Osteocyte (in vitro differentiated cells): ENCODE results near the gene HMCN2. TPM values are rescaled to one million over a fixed set of nuclear protein-coding genes. Genes with fewer than 3 reads are reported as not detected.

Source experiments
- DNase-seq: peaks from one replicate; pipeline ENCODE4 v3.0.0; 2021; ENCODE audit warnings: mixed read lengths; ENCODE audit not compliant: unreplicated experiment; ENCODE audit errors: extremely low spot score
- H3K27ac Mint-ChIP-seq: one replicate; pipeline ENCODE4 v1.8.0; 2021; ENCODE audit warnings: mild to moderate bottlenecking, mixed read lengths; ENCODE audit not compliant: unreplicated experiment
- H3K27me3 Mint-ChIP-seq: one replicate; pipeline ENCODE4 v1.8.0; 2021; ENCODE audit warnings: mixed read lengths; ENCODE audit not compliant: unreplicated experiment
- H3K36me3 Mint-ChIP-seq: one replicate; pipeline ENCODE4 v1.8.0; 2021; ENCODE audit warnings: mixed read lengths; ENCODE audit not compliant: unreplicated experiment
- H3K4me1 Mint-ChIP-seq: one replicate; pipeline ENCODE4 v1.8.0; 2021; ENCODE audit warnings: mixed read lengths; ENCODE audit not compliant: unreplicated experiment
- H3K4me3 Mint-ChIP-seq: one replicate; pipeline ENCODE4 v1.8.0; 2021; ENCODE audit warnings: mild to moderate bottlenecking, moderate library complexity, mixed read lengths; ENCODE audit not compliant: unreplicated experiment
- H3K9me3 Mint-ChIP-seq: one replicate; pipeline ENCODE4 v1.8.0; 2021; ENCODE audit warnings: mixed read lengths; ENCODE audit not compliant: unreplicated experiment
- CTCF ChIP-seq: fragments of 200-600 bp; sonication (generic); IDR thresholded peaks from 2 replicates; pipeline ENCODE4 v1.5.0; 2021; ENCODE audit warnings: antibody characterized with exemption, mild to moderate bottlenecking, moderate library complexity
- total RNA-seq: library from RNA; stranded (reverse); gene quantifications from 2 replicates; pipeline ENCODE4 v1.2.1, GENCODE V29; 2021

The HMCN2 gene
- total RNA-seq, 1 donor from 2014 or later, result 0.05 TPM

GRCh38 chr9:130370226-130370625 is 104.7 kb downstream of the HMCN2 start:
- no peaks in the 10 kb centered on the region for H3K9me3 Mint-ChIP-seq
- H3K27ac Mint-ChIP-seq, result no peak overlapping the region
- H3K4me1 Mint-ChIP-seq, result peaks cover under 1% of the 10 kb centered on the region
- no peak for TF ChIP-seq CTCF
- no peak for DNase-seq
- no peaks in the 10 kb centered on the region for H3K36me3 Mint-ChIP-seq
- H3K27me3 Mint-ChIP-seq, result peaks cover 23% of the 10 kb centered on the region
- no peak overlapping the region for H3K4me3 Mint-ChIP-seq

- H3K9me3 Mint-ChIP-seq, result no peaks in the 10 kb centered on the region
- no peak overlapping the region for H3K27ac Mint-ChIP-seq
- no peak overlapping the region for H3K4me3 Mint-ChIP-seq
- TF ChIP-seq CTCF, result no peak
- DNase-seq, result no peak
- H3K36me3 Mint-ChIP-seq, result no peaks in the 10 kb centered on the region
- peaks cover 28% of the 10 kb centered on the region for H3K27me3 Mint-ChIP-seq
- H3K4me1 Mint-ChIP-seq, result no peaks in the 10 kb centered on the region
These were observed 105.8 kb downstream of the HMCN2 start for GRCh38 chr9:130371196-130371966.

- Mint-ChIP-seq H3K27ac (no peak overlapping the region), H3K4me1 (no peaks in the 10 kb centered on the region), H3K4me3 (no peak overlapping the region), H3K27me3 (peaks cover 24% of the 10 kb centered on the region), H3K36me3 (no peaks in the 10 kb centered on the region), H3K9me3 (no peaks in the 10 kb centered on the region)
- DNase-seq, result no peak
- no peak for TF ChIP-seq CTCF
These were observed 106.5 kb downstream of the HMCN2 start for GRCh38 chr9:130372057-130372456.

GRCh38 chr9:130373679-130374325 is 108.2 kb downstream of the HMCN2 start:
- Mint-ChIP-seq H3K4me3 (no peak overlapping the region), H3K27me3 (peaks cover 16% of the 10 kb centered on the region), H3K4me1 (no peaks in the 10 kb centered on the region), H3K36me3 (no peaks in the 10 kb centered on the region), H3K9me3 (no peaks in the 10 kb centered on the region), H3K27ac (no peak overlapping the region)
- no peak for DNase-seq
- TF ChIP-seq CTCF, result no peak

- Mint-ChIP-seq H3K9me3 (no peaks in the 10 kb centered on the region), H3K4me3 (no peak overlapping the region), H3K27ac (no peak overlapping the region), H3K36me3 (no peaks in the 10 kb centered on the region), H3K27me3 (peaks cover 12% of the 10 kb centered on the region), H3K4me1 (no peaks in the 10 kb centered on the region)
- no peak for TF ChIP-seq CTCF
- DNase-seq, result no peak
These were observed 112.1 kb downstream of the HMCN2 start for GRCh38 chr9:130377612-130378011.
